Activated CD8-positive, alpha-beta memory T cell treated with anti-CD3 and anti-CD28 coated beads, Interleukin-2, amount 50 U/mL, for 24 hours (primary cell): ENCODE measurements around the gene CYB561A3.

Experiments used
- DNase-seq: peaks from one replicate; pipeline ENCODE4 v3.0.0-alpha.2; 2020; ENCODE audit errors: extremely low read depth

CYB561A3 gene

GRCh38 chr11:61369372-61370348, 8.0 kb upstream of the CYB561A3 start:
- DNase-seq = no peak

DNA sequence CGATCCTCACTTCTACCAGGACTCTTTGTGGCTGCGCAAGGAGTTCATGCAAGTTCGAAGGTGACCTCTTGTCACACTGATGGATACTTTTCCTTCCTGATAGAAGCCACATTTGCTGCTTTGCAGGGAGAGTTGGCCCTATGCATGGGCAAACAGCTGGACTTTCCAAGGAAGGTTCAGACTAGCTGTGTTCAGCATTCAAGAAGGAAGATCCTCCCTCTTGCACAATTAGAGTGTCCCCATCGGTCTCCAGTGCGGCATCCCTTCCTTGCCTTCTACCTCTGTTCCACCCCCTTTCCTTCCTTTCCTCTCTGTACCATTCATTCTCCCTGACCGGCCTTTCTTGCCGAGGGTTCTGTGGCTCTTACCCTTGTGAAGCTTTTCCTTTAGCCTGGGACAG, 7.0 kb upstream of the CYB561A3 start:
- DNase-seq = no peak

DNA sequence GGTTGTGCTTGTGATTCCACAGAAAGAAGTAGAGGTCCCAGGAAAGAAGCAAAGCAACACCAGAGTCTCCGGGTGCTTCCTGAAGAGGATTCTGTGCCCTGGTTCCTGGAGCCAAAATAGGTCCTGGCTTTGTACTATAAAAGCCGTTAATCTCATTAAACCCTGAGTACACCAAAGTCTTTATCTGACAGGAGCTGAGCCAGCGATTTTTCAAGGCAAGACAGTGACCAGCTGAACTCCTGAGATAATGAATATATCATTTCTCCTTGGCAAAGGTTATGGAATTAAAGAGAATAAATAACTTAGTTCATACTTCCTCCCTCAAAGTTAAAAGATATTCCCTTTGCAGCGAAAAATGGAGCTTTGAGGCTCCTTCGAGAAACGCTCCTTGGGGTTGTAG, 5.7 kb upstream of the CYB561A3 start:
- no peak for DNase-seq

DNA sequence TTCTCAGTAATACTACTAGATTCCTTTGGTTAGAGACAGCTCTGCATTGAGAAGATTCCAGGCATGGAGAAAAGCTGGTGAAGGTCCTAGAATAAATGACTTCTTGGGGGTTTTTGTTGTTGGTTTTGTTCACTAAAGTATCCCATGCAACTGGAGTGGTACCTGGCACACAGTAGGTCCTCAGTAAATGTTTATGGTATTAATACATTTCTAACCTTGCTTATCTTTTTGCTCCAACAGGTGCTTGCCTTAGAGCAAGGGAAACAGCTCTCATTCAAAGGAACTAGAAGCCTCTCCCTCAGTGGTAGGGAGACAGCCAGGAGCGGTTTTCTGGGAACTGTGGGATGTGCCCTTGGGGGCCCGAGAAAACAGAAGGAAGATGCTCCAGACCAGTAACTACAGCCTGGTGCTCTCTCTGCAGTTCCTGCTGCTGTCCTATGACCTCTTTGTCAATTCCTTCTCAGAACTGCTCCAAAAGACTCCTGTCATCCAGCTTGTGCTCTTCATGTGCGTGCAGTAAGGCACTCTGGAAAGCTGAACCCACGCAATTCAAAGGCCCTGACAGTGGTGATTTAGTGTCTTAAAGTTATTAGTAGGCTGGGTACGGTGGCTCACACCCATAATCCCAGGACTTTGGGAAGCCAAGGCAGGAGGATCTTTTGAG, 2.5 kb upstream of the CYB561A3 start:
- no peak for DNase-seq

DNA sequence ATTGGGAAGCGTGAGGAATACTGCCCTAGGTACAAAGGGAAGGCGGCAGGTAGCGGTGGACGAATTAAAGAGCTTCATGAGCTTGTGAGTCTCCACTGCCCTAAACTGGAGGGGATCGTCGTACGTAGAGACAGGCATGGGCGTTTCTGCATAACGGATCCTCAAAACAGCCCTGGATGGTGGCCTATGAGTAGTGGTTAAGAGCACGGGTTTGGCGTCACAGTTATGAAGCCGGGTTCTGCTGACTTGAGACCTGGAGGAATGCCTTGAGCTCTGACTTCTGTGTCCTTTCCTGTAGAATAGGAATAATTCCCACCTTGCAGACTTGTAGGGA, 827 bp upstream of the CYB561A3 start:
- no peak for DNase-seq

DNA sequence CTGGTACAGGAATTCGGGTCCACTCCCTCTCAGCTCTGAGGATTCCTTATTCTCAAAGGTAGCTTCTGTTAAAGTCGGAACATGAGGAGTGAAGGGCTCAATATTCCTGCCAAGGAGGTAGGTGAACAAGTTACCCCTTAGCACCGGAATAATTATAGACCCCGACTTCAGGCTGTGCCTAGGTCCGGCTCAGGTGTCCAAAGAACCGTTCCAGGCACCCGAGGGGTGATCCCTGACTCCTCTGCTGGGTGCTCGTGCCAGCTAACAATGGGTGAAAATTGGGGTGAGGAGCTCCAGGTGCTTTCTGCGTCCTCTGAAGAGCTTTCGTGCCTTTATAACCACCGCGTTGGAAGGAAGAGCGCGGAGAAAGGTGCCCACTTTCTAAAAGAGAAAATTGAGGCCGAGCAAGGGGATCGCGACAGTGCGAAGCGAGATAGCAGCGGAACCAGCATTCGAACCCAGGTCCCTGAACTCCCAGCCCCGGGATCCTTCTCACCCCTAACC, 393 bp downstream of the CYB561A3 start:
- DNase-seq = no peak

- no peak for DNase-seq
Measured at GRCh38 chr11:61359516-61359915, 2.2 kb downstream of the CYB561A3 start.

DNA sequence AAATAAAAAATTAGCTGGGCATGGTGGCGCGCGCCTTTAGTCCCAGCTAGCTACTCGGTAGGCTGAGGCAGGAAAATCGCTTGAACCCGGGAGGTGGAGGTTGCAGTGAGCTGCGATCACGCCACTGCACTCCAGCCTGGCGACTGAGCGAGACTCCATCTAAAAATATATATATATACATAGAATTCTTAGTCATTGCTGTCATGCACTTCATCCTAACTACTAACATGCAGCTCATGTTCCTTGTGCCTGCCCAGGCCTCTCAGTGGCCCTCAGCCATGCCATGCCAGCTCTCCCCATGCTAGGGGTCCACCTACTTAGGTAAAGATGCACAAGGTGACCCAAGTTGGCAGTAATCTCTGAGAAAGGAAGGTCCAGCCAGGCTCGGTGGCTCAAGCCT, 3.1 kb downstream of the CYB561A3 start:
- no peak for DNase-seq

DNA sequence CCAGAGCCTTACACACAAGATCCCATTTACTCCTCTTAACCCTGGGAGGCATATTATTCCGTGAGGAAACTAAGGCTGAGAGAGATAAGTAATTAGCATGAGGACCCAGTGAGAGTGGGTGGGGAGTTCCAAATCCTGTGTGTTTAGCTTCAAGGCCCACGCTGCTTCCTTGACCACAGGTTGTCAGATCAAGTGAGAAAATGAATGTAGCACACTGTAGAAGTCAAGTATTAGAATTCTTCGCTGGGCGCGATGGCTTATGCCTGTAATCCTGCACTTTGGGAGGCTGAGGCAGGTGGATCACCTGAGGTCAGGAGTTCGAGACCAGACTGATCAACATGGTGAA, 3.8 kb downstream of the CYB561A3 start:
- no peak for DNase-seq

DNA sequence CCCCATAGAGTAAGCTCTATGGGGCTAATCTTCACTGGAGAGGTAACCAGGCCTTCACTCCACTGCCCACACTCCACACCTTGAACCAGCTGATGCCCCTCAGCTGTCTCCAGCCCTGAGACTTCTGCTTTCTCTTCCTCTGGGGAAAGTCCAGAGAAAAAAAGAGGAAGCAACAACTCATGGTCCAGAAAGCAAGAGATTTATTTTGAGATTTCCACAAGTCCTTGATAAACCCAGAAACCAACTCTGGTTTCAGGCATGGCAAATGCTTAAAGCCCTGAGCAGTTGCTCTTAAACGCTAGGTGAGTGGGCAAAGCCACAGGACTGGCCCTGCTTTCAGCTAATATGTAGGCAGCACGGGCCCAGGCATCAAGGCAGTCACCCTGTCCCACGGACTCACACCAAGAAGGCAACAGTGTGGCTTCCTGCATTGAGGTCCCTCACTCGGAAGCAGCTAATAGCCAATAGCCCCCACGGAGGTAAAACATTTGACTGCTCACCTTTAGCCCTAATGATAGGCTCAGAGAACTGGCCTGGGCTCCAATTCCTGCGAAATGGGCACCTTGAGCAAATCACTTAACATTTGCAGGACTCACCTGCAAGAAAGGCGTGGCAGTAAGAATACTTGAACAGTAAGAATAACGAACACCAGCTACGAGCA, 4.3 kb downstream of the CYB561A3 start:
- no peak for DNase-seq

GRCh38 chr11:61356706-61357105, 5.0 kb downstream of the CYB561A3 start:
- no peak for DNase-seq

- DNase-seq = no peak
Measured at GRCh38 chr11:61354208-61354607, 7.5 kb downstream of the CYB561A3 start.

GRCh38 chr11:61353131-61354067, 8.3 kb downstream of the CYB561A3 start:
- DNase-seq = no peak

DNA sequence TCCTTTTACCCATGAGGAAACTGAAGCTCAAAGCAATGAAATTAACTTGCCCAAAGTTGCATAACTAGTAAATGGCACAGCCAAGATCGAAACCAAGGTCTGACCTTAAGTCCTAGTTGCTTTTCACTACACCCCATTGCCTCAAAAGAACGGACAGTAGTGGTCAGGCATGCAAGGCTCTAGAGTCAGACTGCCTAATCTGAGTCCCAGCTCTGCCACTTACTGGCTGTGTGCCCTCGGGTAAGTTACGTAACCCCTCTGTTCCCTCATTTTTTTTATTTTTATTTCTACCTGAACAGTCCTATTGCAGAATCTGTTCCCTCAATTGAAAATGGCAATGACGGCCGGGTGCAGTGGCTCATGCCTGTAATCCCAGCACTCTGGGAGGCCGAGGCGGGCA, 9.6 kb downstream of the CYB561A3 start:
- no peak for DNase-seq

DNA sequence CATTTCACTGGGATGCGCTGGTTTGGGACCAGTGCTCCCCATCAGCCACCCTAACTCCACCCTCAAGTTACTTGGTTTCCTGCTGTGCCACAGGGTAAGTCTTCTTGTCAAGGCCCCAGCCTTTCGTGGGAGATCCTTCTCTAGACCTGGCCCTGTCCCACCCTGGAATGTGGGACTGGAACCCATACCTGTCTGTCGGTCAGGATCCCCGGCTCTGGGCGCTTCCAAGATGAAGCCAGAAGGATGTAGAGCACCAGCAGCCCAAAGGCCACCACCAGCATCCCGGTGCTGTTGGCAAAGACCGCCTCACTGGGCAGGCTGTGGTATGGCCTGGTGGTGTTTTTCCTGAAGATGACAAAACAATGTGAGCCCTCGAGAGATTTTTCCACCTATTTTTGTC, 10.9 kb downstream of the CYB561A3 start:
- DNase-seq = no peak

DNA sequence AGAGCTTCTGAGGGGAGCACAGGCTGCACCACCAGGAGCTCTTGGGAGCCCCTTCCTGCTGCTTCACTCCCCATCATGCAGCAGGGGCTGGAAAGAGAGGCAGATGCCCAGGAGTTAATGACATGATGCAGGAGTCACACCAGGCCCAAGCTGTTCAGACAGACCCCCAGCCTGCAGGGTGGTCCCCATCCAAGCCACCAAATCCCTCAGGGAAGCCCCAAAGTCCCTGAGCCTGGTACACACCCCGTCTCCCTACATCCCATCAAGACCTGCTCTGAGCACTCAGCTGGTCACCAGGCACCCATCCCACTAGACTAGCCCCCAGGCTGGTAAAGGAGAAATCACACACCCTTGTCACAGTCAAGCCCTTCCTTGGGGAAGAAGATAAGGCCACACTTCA, 11.3 kb downstream of the CYB561A3 start:
- DNase-seq = no peak

DNA sequence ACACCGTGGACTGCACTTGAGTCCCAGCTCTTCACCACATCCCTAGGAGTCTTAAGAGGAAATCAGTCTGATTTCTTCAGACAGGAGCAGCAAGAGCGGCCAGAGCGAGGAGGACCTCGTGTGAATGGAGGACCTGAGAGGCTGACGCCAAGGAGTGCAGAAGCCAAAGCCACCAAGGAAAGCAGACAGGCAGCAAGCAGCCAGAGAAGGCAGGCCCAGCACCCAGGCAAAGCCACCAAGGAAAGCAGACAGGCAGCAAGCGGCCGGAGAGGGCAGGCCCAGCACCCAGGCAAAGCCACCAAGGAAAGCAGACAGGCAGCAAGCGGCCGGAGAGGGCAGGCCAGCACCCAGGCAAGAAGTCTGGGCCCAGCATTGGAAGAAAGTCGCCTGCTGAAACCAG, 11.8 kb downstream of the CYB561A3 start:
- DNase-seq = no peak

DNA sequence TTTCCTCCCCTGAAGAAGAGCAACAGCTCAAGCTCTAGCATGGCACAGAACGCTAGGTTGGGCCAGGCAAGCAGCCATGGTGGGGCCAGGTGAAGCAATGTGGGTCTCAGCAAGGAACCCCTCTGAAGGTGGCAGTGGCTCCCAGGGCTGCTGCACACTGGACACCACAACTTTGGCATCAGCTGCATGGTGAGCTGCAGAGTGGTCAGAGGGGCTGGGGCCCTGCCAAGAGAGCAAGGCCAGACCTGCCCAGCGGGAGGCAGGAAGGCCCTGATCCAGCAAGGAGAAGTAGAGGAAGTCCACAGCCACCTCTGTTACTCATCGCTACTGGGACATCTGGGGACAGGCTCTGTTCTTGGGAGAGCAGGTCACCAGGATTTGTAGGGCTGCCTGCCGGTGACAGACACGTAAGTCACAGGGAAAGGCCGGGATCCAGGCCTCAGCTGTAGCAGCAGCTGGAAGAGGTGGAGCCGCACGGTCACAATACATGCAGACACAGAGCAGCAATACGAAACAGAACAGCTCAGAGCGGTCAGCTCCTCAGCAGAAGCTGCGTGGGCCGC, 12.4 kb downstream of the CYB561A3 start:
- no peak for DNase-seq

DNA sequence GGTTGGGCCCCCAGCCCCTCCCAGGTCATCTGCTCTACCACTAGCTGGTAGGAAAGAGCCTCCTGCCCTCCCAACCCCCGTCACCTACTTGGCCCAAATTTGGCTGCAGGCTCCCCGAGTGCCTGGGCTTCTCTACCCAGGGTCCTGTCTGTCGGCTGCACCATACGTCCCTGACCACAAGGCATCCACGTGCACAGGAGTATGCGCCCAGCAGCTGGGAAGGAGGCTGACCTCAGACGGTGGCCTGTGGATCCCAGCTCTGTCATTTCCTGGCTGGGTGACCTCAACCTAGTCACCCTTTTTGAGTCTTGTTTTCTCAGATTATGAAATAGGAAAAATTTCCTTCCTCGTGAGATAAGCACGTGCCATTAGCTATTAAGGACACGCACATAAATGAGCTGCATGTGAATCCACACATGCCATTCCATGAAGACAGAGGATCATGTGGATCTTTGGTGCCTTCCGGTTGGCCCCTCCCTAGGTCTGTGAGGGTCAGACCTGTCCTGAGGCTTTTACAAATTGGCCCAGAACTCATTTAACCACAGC, 13.7 kb downstream of the CYB561A3 start:
- no peak for DNase-seq

GRCh38 chr11:61345954-61346843, 15.5 kb downstream of the CYB561A3 start:
- DNase-seq = no peak
